ENCODE data around the gene LRFN4. TPM values are rescaled to one million over a fixed set of nuclear protein-coding genes. Genes with fewer than 3 reads are reported as not detected.

Gene LRFN4
- total and polyA plus RNA-seq, 4 donors, result 0.75 to 3.4 (median 1.5) TPM; not detected in 1

DNA sequence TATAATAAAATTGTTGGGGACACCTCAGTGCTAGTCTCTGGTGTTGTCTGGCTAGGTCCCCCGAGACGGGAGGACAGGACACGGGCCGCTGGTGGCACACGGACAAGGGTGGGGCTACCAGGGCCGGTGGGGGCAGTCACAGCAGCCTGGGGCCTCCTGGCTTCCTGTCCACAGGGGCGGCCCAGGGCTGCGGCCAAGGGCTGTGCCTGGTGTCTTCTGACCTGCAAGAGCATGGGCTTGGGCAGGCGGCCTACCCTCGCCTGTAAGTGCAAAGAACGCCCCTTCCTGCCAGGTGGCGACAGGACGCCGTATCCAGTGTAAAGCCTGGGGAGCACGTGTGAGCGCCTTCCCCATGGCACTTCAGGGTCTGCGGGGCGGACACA lies 3.6 kb downstream of the LRFN4 start:
- Histone ChIP-seq H3K4me1 (ENCODE audit: control insufficient read depth in 4 of 4, insufficient read depth in 4 of 4, low read length in 3 of 4) (peaks cover 0 to 7% (median 2%) of the 10 kb centered on the region in 4 donors), H3K9ac (ENCODE audit: low read depth in 1 of 2, low read length in 2 of 2) (no peak overlapping the region), H3K27me3 (ENCODE audit: control insufficient read depth in 4 of 4, insufficient read depth in 4 of 4, low read length in 3 of 4) (no peaks in the 10 kb centered on the region), H3K27ac (ENCODE audit: low read depth in 1 of 2, low read length in 2 of 2) (no peak overlapping the region), H3K4me3 (ENCODE audit: low read depth in 1 of 3, low read length in 3 of 3) (no peak overlapping the region), H3K9me3 (ENCODE audit: control insufficient read depth in 4 of 4, low read length in 3 of 4) (no peaks in the 10 kb centered on the region), H3K36me3 (ENCODE audit: control insufficient read depth in 4 of 4, insufficient read depth in 3 of 4, low read depth in 1 of 4, low read length in 3 of 4) (peaks cover 7 to 39% (median 21%) of the 10 kb centered on the region in 4 donors)
- no peak for TF ChIP-seq RXRA (IDR thresholded peaks at IDR 0.05)
- no peak for TF ChIP-seq EGR1 (IDR thresholded peaks at IDR 0.05; ENCODE audit: low read depth in 2 of 2)
- TF ChIP-seq YY1 (IDR thresholded peaks at IDR 0.05), result no peak
- WGBS, result 92% methylated on average over 18 of the region's 18 CpGs
- DNase-seq (ENCODE audit: low spot score), result no peak

DNA sequence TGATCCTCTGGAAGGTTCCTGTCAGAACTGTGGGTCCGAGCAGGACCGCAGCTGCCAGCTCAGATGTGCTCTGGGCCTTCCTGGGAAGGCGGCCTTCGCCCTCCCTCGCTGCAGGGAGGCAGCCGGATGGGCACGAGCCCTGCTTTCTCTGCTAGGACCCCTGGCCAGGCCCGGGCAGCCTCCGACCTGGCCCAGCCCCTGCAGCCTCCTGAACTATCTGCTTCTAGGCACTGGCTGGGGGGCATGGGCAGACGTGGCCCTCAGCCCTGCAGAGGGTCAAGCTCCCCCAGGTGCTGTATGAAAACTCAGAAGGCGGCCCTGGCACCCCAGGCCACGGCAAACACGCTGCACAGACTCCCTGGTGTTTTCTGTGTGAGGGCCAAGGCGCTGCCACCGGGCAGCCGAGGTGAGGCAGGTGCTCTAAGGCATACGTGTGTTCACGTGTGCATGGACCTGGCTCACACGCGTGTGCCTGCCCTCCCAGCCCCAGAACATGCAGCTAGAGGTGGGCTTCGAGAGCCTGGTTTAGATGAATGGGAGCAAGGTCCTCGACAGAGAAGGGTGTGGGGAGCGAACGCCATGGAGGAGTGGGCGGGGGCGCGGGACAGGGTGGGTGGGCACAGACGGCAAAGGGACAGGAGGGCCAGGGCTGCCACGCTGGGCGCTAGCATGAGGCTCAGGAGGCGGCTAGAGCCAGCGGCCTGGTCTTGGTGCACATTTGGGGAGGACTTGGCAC lies 4.3 kb downstream of the LRFN4 start:
- Histone ChIP-seq H3K4me1 (ENCODE audit: control insufficient read depth in 4 of 4, insufficient read depth in 4 of 4, low read length in 3 of 4) (peaks cover 0 to 2% (median 0%) of the 10 kb centered on the region in 4 donors), H3K27ac (ENCODE audit: low read depth in 1 of 2, low read length in 2 of 2) (no peak overlapping the region), H3K9ac (ENCODE audit: low read depth in 1 of 2, low read length in 2 of 2) (no peak overlapping the region), H3K4me3 (ENCODE audit: low read depth in 1 of 3, low read length in 3 of 3) (no peak overlapping the region), H3K9me3 (ENCODE audit: control insufficient read depth in 4 of 4, low read length in 3 of 4) (no peaks in the 10 kb centered on the region), H3K27me3 (ENCODE audit: control insufficient read depth in 4 of 4, insufficient read depth in 4 of 4, low read length in 3 of 4) (no peaks in the 10 kb centered on the region), H3K36me3 (ENCODE audit: control insufficient read depth in 4 of 4, insufficient read depth in 3 of 4, low read depth in 1 of 4, low read length in 3 of 4) (peaks cover 10 to 43% (median 22%) of the 10 kb centered on the region in 4 donors)
- TF ChIP-seq MAX (IDR thresholded peaks at IDR 0.05) (no peak), NR2F2 (IDR thresholded peaks at IDR 0.05) (no peak), JUND (IDR thresholded peaks at IDR 0.05) (no peak), HNF4A (conservative IDR thresholded peaks at IDR 0.05) (no peak), RAD21 (IDR thresholded peaks at IDR 0.05) (no peak), SP1 (IDR thresholded peaks at IDR 0.05) (no peak), EGR1 (IDR thresholded peaks at IDR 0.05; ENCODE audit: low read depth in 2 of 2) (no peak), TAF1 (conservative IDR thresholded peaks at IDR 0.05) (no peak), RXRA (IDR thresholded peaks at IDR 0.05) (no peak)
- TF ChIP-seq, protein P1, sequence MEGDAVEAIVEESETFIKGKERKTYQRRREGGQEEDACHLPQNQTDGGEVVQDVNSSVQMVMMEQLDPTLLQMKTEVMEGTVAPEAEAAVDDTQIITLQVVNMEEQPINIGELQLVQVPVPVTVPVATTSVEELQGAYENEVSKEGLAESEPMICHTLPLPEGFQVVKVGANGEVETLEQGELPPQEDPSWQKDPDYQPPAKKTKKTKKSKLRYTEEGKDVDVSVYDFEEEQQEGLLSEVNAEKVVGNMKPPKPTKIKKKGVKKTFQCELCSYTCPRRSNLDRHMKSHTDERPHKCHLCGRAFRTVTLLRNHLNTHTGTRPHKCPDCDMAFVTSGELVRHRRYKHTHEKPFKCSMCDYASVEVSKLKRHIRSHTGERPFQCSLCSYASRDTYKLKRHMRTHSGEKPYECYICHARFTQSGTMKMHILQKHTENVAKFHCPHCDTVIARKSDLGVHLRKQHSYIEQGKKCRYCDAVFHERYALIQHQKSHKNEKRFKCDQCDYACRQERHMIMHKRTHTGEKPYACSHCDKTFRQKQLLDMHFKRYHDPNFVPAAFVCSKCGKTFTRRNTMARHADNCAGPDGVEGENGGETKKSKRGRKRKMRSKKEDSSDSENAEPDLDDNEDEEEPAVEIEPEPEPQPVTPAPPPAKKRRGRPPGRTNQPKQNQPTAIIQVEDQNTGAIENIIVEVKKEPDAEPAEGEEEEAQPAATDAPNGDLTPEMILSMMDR (IDR thresholded peaks at IDR 0.05; ENCODE audit: low read depth, low read length, missing input control), result no peak
- TF ChIP-seq, protein P2, sequence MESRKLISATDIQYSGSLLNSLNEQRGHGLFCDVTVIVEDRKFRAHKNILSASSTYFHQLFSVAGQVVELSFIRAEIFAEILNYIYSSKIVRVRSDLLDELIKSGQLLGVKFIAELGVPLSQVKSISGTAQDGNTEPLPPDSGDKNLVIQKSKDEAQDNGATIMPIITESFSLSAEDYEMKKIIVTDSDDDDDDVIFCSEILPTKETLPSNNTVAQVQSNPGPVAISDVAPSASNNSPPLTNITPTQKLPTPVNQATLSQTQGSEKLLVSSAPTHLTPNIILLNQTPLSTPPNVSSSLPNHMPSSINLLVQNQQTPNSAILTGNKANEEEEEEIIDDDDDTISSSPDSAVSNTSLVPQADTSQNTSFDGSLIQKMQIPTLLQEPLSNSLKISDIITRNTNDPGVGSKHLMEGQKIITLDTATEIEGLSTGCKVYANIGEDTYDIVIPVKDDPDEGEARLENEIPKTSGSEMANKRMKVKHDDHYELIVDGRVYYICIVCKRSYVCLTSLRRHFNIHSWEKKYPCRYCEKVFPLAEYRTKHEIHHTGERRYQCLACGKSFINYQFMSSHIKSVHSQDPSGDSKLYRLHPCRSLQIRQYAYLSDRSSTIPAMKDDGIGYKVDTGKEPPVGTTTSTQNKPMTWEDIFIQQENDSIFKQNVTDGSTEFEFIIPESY (IDR thresholded peaks at IDR 0.05), result no peak
- no peak for DNase-seq (ENCODE audit: low spot score)
- WGBS, result 95% methylated on average over 32 of the region's 32 CpGs

DNA sequence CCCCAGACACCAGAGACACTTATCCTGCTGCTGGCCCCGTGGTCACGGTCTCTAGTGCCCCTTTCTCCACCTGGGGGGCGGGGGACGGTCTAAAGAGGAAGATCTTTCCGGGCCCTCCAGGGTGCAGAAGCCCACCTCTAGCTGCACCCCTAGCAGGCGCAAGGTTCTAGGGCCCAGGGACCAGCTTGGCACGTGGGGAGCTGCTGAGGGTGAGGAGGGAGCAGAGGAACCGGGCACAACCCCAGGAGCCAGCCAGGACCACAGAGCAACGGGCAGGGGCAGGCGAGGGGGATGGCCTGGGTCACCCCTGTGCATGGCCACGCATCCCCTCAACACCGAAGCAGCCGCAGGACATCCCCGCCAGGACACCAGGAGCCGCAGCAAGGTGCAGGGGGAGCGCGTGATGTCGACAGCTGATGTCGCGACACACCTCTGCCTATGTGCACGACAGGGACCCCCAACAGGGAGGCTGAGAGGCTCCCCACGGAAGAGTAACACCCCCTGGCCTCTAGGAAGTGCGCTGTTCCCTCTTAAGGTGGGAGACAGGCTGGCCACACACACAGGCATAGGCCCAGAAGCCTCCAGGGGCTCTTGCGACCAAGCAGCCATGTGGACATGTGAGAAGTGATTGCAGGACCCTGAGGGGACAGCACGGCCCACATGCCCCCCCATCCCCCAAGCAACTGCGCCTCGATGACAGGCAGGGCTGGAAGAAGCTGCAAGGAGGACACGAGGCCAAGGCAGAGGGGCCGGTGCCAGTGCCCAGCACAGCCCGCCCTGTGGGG lies 5.1 kb downstream of the LRFN4 start:
- H3K9ac ChIP-seq (ENCODE audit: low read depth in 1 of 2, low read length in 2 of 2), result no peak overlapping the region
- H3K36me3 ChIP-seq (ENCODE audit: control insufficient read depth in 4 of 4, insufficient read depth in 3 of 4, low read depth in 1 of 4, low read length in 3 of 4), result peaks cover 10 to 49% (median 24%) of the 10 kb centered on the region in 4 donors
- H3K27ac ChIP-seq (ENCODE audit: low read depth in 1 of 2, low read length in 2 of 2), result no peak overlapping the region
- no peaks in the 10 kb centered on the region for H3K4me1 ChIP-seq (ENCODE audit: control insufficient read depth in 4 of 4, insufficient read depth in 4 of 4, low read length in 3 of 4)
- TF ChIP-seq MAX (IDR thresholded peaks at IDR 0.05) (no peak), FOXA2 (IDR thresholded peaks at IDR 0.05) (no peak), REST (IDR thresholded peaks at IDR 0.05) (no peak), EGR1 (IDR thresholded peaks at IDR 0.05; ENCODE audit: low read depth in 2 of 2) (no peak), RXRA (IDR thresholded peaks at IDR 0.05) (no peak), HNF4A (conservative IDR thresholded peaks at IDR 0.05) (no peak), RAD21 (IDR thresholded peaks at IDR 0.05) (no peak), JUND (IDR thresholded peaks at IDR 0.05) (no peak), YY1 (IDR thresholded peaks at IDR 0.05) (no peak)
- TF ChIP-seq, protein P1 (IDR thresholded peaks at IDR 0.05; ENCODE audit: low read depth, low read length, missing input control), result no peak
- H3K4me3 ChIP-seq (ENCODE audit: low read depth in 1 of 3, low read length in 3 of 3), result no peak overlapping the region
- H3K27me3 ChIP-seq (ENCODE audit: control insufficient read depth in 4 of 4, insufficient read depth in 4 of 4, low read length in 3 of 4), result no peaks in the 10 kb centered on the region
- no peaks in the 10 kb centered on the region for H3K9me3 ChIP-seq (ENCODE audit: control insufficient read depth in 4 of 4, low read length in 3 of 4)
- WGBS, result 94% methylated on average over 30 of the region's 30 CpGs
- no peak for DNase-seq (ENCODE audit: low spot score)

Data from liver (tissue), 9 donors.